ENCODE data around the gene HSPA9. TPM values are rescaled to one million over a fixed set of nuclear protein-coding genes. Genes with fewer than 3 reads are reported as not detected.
A peak's percentile ranks its signal among the peaks of the same experiment; 100 is the strongest.

The HSPA9 gene
- total and polyA plus RNA-seq, 9 of the 15 experiments (the other 6 are each of a cell fraction or from before 2014, with no cell fraction given) = 195 to 583 (median 514) TPM

DNA sequence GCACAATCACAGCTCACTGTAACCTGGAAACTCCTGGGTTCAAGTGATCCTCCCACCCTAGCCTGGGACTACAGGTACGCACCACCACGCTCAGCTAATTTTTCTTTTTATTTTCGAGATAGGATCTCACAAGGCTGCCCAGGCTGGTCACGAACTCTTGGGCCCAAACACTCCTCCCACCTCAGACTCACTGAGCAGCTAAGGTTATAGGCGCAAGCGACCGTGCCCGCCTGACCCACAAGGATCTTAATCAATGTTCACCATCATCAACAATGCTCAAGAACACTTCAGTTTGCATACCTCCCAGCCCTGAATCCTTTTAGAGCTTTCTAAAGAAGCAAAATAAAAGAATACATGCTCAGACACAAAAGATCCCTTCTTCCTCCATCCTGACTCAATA is 45.4 kb downstream of the HSPA9 start (continued):
- TF ChIP-seq, protein P1, sequence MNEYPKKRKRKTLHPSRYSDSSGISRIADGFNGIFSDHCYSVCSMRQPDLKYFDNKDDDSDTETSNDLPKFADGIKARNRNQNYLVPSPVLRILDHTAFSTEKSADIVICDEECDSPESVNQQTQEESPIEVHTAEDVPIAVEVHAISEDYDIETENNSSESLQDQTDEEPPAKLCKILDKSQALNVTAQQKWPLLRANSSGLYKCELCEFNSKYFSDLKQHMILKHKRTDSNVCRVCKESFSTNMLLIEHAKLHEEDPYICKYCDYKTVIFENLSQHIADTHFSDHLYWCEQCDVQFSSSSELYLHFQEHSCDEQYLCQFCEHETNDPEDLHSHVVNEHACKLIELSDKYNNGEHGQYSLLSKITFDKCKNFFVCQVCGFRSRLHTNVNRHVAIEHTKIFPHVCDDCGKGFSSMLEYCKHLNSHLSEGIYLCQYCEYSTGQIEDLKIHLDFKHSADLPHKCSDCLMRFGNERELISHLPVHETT (CRISPR knock-in tag; conservative IDR thresholded peaks at IDR 0.05 in 1 of 2, IDR thresholded peaks at IDR 0.05 in 1 of 2) = no peak
- TF ChIP-seq CBX2 (IDR thresholded peaks at IDR 0.05; ENCODE audit: insufficient read depth, low read length, poor library complexity, severe bottlenecking) = no peak
- no peak for TF ChIP-seq ZNF134 (CRISPR knock-in tag; conservative IDR thresholded peaks at IDR 0.05)
- TF ChIP-seq, protein P2, sequence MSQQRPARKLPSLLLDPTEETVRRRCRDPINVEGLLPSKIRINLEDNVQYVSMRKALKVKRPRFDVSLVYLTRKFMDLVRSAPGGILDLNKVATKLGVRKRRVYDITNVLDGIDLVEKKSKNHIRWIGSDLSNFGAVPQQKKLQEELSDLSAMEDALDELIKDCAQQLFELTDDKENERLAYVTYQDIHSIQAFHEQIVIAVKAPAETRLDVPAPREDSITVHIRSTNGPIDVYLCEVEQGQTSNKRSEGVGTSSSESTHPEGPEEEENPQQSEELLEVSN (IDR thresholded peaks at IDR 0.05; ENCODE audit: borderline replicate concordance in 1 of 2, extremely low read depth in 1 of 2, insufficient read depth in 1 of 2, insufficient read length in 1 of 2, low read depth in 1 of 2, low read length in 1 of 2, poor library complexity in 1 of 2, severe bottlenecking in 1 of 2) = no peak
- TF ChIP-seq ELF1 (tag; IDR thresholded peaks at IDR 0.05) = no peak

DNA sequence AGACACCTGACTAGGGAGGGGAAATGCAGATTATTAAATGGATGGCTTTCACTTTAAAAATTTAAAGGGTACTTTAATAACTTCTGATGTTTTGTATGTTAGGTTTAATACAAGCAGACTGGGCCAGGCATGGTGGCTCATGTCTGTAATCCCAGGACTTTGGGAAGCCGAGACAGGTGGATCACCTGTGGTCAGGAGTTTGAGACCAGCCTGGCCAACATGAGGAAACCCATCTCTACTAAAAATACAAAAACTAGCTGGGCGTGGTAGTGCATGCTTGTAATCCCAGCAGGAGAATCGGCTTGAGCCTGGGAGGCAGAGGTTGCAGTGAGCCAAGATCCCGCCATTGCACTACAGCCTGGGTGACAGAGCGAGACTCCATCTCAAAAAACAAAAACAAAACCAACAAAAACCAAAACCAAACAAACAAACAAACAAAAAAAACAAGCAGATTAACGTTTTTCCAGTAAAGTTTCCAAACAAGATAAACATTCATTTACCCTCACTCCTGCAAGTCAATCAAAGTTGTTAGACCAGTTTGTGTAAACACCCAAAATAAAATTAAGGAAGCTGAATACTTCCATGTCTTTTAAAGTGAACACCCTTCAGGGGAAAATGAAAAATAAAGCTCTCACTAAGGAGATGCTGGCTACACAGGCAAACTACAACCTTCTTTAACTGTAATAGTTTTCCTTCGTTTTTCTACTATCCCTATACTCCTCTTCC is 46.3 kb downstream of the HSPA9 start:
- ChIA-PET POLR2A (interaction anchor here (1.0 to 1.9 kb wide), 9 partner anchors 10 to 72 kb away, joined by 3 to 13 read pairs (median 4); partner anchors contain the start of gene ETF1), CTCF (ENCODE audit: low intra/inter-chr PET ratio) (no interaction called here)
- WGBS (ENCODE audit: insufficient coverage, low coverage, missing lambda C conversion rate) = 67% methylated on average over 6 of the region's 7 CpGs
- FAIRE-seq = no peak
- DNase-seq (ENCODE audit: extremely low read depth in 1 of 4, low spot score in 3 of 4) = no peak
- intact Hi-C loops (cut with micrococcal nuclease) = no loop called here
- H3K79me2 ChIP-seq (ENCODE audit: control insufficient read depth, insufficient read depth, low read length) = peaks cover 96% of the 10 kb centered on the region
- peaks cover 82% of the 10 kb centered on the region for H3K36me3 ChIP-seq (ENCODE audit: control insufficient read depth, insufficient read depth, low read length)
- no peaks in the 10 kb centered on the region for H3K9me1 ChIP-seq (ENCODE audit: control insufficient read depth, insufficient read depth, low read length)
- peaks cover 14% of the 10 kb centered on the region; the same call in 1 of the 2 replicates for H4K20me1 ChIP-seq (replicated peaks; ENCODE audit: control insufficient read depth, insufficient read depth, low read length)
- no peaks in the 10 kb centered on the region for H3K9me3 ChIP-seq (replicated peaks; ENCODE audit: control insufficient read depth, insufficient read depth, low read depth, low read length)
- no peak overlapping the region for H3K9ac ChIP-seq (ENCODE audit: insufficient read depth in 1 of 2, low read depth in 2 of 2, low read length in 2 of 2)
- no peaks in the 10 kb centered on the region for H3K27me3 ChIP-seq (ENCODE audit: control insufficient read depth in 2 of 2, insufficient read depth in 2 of 2, low read length in 2 of 2)
- H2AFZ ChIP-seq (ENCODE audit: low read depth, low read length) = no peak overlapping the region
- no peak for TF ChIP-seq GATAD2B (IDR thresholded peaks at IDR 0.05; ENCODE audit: borderline replicate concordance)
- TF ChIP-seq, protein P3, sequence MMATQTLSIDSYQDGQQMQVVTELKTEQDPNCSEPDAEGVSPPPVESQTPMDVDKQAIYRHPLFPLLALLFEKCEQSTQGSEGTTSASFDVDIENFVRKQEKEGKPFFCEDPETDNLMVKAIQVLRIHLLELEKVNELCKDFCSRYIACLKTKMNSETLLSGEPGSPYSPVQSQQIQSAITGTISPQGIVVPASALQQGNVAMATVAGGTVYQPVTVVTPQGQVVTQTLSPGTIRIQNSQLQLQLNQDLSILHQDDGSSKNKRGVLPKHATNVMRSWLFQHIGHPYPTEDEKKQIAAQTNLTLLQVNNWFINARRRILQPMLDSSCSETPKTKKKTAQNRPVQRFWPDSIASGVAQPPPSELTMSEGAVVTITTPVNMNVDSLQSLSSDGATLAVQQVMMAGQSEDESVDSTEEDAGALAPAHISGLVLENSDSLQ (IDR thresholded peaks at IDR 0.05) = peak; percentile 60
- no peak overlapping the region for H3K27ac ChIP-seq (ENCODE audit: extremely low read depth, low read depth, low read length)
- peaks cover 4 to 11% of the 10 kb centered on the region in 2 experiments; a peak in 3 of 5 replicates for H3K4me1 ChIP-seq (replicated peaks in 1 of 2; ENCODE audit: control insufficient read depth in 2 of 2, insufficient read depth in 2 of 2, low read length in 2 of 2)
- H3K4me3 ChIP-seq = no peak overlapping the region
- H3K4me2 ChIP-seq (ENCODE audit: insufficient read depth, low read length) = no peak overlapping the region
- no peak for ATAC-seq
- no TSS peak for BruUV-seq (replicated peaks)
- in situ Hi-C loops (cut with MboI) = no loop called here

Measured in K562 (cell line).